GM21423 (cell line): ENCODE measurements around the gene KRTAP4-9.
"Not testable (repeated sequence)": the region's sequence is repeated elsewhere in the genome, so short reads cannot be mapped to it uniquely, and the experiment has no call there.

Experiments
- ATAC-seq: cut with Tn5 transposase; IDR thresholded peaks from one replicate; pipeline ENCODE4 v1.9.1; 2021; ENCODE audit warnings: mild to moderate bottlenecking, moderate library complexity; ENCODE audit not compliant: unreplicated experiment

KRTAP4-9 gene

GRCh38 chr17:41126412-41126811, 21.2 kb downstream of the KRTAP4-9 start:
- no peak for ATAC-seq

- no peak for ATAC-seq
These were observed 22.2 kb downstream of the KRTAP4-9 start for GRCh38 chr17:41127371-41127770.

- no peak for ATAC-seq
These were observed 26.8 kb downstream of the KRTAP4-9 start for GRCh38 chr17:41131979-41132378.

- ATAC-seq, result no peak
These were observed 28.9 kb downstream of the KRTAP4-9 start for GRCh38 chr17:41133880-41134735.

GRCh38 chr17:41139865-41140264, 34.7 kb downstream of the KRTAP4-9 start:
- ATAC-seq, result not testable (repeated sequence)

- no peak for ATAC-seq
These were observed 35.4 kb downstream of the KRTAP4-9 start, which contains the start of gene KRTAP4-6 for GRCh38 chr17:41140360-41141131. TSS of gene KRTAP4-6 (minus strand) at chr17:41140544. CDS start at chr17:41140487, 57 bp downstream.

- ATAC-seq, result no peak
These were observed 36.2 kb downstream of the KRTAP4-9 start for GRCh38 chr17:41141361-41141760.

- ATAC-seq, result no peak
These were observed 39.7 kb downstream of the KRTAP4-9 start for GRCh38 chr17:41144846-41145245.

GRCh38 chr17:41145261-41145660, 40.1 kb downstream of the KRTAP4-9 start:
- no peak for ATAC-seq

- ATAC-seq, result no peak
These were observed 42.5 kb downstream of the KRTAP4-9 start for GRCh38 chr17:41147531-41148204.

- not testable (repeated sequence) for ATAC-seq
These were observed 43.9 kb downstream of the KRTAP4-9 start for GRCh38 chr17:41148971-41149651.

GRCh38 chr17:41149652-41149985, 44.4 kb downstream of the KRTAP4-9 start, which contains the start of gene KRTAP4-5:
TSS of gene KRTAP4-5 (minus strand) at chr17:41149825. CDS start at chr17:41149767, 58 bp downstream.
- ATAC-seq, result no peak

GRCh38 chr17:41150026-41150425, 44.8 kb downstream of the KRTAP4-9 start:
- no peak for ATAC-seq

GRCh38 chr17:41151525-41151924, 46.3 kb downstream of the KRTAP4-9 start:
- no peak for ATAC-seq

- ATAC-seq, result no peak
These were observed 48.7 kb downstream of the KRTAP4-9 start for GRCh38 chr17:41153856-41154255.
